Measurements from ENCODE around the gene RAD51B. TPM values are rescaled to one million over a fixed set of nuclear protein-coding genes. Genes with fewer than 3 reads are reported as not detected.
A peak's percentile ranks its signal among the peaks of the same experiment; 100 is the strongest.

RAD51B gene
- total and polyA plus RNA-seq, 3 donors from 2014 or later, result 5.5 to 22.5 (median 19.1) TPM

GRCh38 chr14:67800743-67801142 is 18.8 kb upstream of the RAD51B start:
- Histone ChIP-seq H3K4me1 (no peaks in the 10 kb centered on the region), H3K27ac (no peak overlapping the region), H3K9me3 (no peaks in the 10 kb centered on the region), H3K27me3 (no peaks in the 10 kb centered on the region), H3K36me3 (ENCODE audit: low read depth, missing control alignments) (peaks cover 3% of the 10 kb centered on the region), H3K4me3 (no peak overlapping the region)
- TF ChIP-seq, protein P1, sequence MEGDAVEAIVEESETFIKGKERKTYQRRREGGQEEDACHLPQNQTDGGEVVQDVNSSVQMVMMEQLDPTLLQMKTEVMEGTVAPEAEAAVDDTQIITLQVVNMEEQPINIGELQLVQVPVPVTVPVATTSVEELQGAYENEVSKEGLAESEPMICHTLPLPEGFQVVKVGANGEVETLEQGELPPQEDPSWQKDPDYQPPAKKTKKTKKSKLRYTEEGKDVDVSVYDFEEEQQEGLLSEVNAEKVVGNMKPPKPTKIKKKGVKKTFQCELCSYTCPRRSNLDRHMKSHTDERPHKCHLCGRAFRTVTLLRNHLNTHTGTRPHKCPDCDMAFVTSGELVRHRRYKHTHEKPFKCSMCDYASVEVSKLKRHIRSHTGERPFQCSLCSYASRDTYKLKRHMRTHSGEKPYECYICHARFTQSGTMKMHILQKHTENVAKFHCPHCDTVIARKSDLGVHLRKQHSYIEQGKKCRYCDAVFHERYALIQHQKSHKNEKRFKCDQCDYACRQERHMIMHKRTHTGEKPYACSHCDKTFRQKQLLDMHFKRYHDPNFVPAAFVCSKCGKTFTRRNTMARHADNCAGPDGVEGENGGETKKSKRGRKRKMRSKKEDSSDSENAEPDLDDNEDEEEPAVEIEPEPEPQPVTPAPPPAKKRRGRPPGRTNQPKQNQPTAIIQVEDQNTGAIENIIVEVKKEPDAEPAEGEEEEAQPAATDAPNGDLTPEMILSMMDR (IDR thresholded peaks at IDR 0.05), result no peak
- no peak for TF ChIP-seq POLR2A (IDR thresholded peaks at IDR 0.05)
- 95 to 98% methylated on average over 4 of the region's 4 CpGs for WGBS, 2 donors
- DNase-seq, result no peak
- intact Hi-C loops (cut with DNase I; ENCODE audit: low total_unique reads), result no loop called here

DNA sequence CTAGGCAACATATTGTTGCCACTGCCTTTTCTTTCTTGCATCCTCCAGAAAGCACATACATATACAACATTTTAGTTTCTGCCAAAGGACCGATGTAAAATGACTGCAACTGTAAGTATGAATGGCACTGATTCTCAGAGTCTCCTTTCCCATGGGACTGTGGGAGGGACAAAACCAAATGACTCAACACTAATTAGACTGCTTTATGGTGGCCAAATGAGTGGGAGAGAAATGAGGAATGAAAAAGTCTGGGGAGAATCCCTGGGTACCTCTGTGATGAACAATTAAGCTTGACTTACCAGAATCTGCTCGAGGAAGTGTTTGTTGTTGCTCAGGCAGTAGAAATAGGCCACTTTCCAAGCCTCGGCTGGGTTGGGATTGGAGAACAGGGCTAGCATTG is 13.3 kb upstream of the RAD51B start:
- intact Hi-C loops (cut with DNase I; ENCODE audit: low total_unique reads), result no loop called here
- H3K4me3 ChIP-seq, result no peak overlapping the region
- H3K9me3 ChIP-seq, result no peaks in the 10 kb centered on the region
- no peak for TF ChIP-seq POLR2A (IDR thresholded peaks at IDR 0.05)
- TF ChIP-seq, protein P1 (IDR thresholded peaks at IDR 0.05), result no peak
- no peaks in the 10 kb centered on the region for H3K4me1 ChIP-seq
- WGBS, 2 donors, result 65 to 76% methylated on average over 3 of the region's 3 CpGs
- no peak for DNase-seq
- no peaks in the 10 kb centered on the region for H3K36me3 ChIP-seq (ENCODE audit: low read depth, missing control alignments)
- H3K27me3 ChIP-seq, result no peaks in the 10 kb centered on the region
- no peak overlapping the region for H3K27ac ChIP-seq

DNA sequence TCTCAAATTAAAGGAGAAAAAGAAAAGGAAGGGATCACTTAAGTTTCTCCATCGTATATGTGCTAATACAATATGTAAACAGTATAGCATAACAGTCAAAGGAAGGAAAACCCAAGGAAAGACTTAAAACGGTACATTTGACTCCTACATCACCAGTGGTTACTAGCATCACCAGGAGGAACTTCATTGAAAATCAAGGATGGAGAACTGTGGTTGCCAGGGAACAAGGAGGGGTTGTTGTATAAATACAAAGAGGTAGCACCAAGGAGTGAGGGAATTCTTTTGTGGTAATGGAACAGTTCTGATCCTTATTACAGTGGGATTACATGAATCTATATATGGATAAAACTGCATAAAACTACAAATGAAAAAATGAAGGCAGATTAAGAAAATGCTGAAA is 4.8 kb upstream of the RAD51B start:
- intact Hi-C loops (cut with DNase I; ENCODE audit: low total_unique reads), result no loop called here
- Histone ChIP-seq H3K4me1 (peaks cover 11% of the 10 kb centered on the region), H3K27ac (no peak overlapping the region), H3K27me3 (no peaks in the 10 kb centered on the region), H3K4me3 (no peak overlapping the region), H3K9me3 (no peaks in the 10 kb centered on the region), H3K36me3 (ENCODE audit: low read depth, missing control alignments) (no peaks in the 10 kb centered on the region)
- TF ChIP-seq, protein P1 (IDR thresholded peaks at IDR 0.05), result no peak
- TF ChIP-seq POLR2A (IDR thresholded peaks at IDR 0.05), result no peak
- DNase-seq, result no peak
- 50 to 66% methylated on average over 2 of the region's 2 CpGs for WGBS, 2 donors

GRCh38 chr14:67815573-67816225 is 3.9 kb upstream of the RAD51B start:
- WGBS, 2 donors, result 5 to 7% methylated on average over 14 of the region's 14 CpGs
- Histone ChIP-seq H3K36me3 (ENCODE audit: low read depth, missing control alignments) (no peaks in the 10 kb centered on the region), H3K27me3 (no peaks in the 10 kb centered on the region), H3K4me1 (peaks cover 11% of the 10 kb centered on the region), H3K27ac (peak overlapping the region; percentile 69 to 76), H3K4me3 (peak overlapping the region; percentile 69 to 86), H3K9me3 (no peaks in the 10 kb centered on the region)
- TF ChIP-seq, protein P1 (IDR thresholded peaks at IDR 0.05), result no peak
- DNase-seq, result no peak
- intact Hi-C loops (cut with DNase I; ENCODE audit: low total_unique reads), result no loop called here
